Hepatocyte (in vitro differentiated cells): ENCODE measurements around the gene LRSAM1.

Experiments used
- EZH2 ChIP-seq: fragments of 200-600 bp; sonication (generic); IDR thresholded peaks from 2 replicates; pipeline ENCODE4 v1.6.1; 2016; ENCODE audit warnings: antibody characterized with exemption, mild to moderate bottlenecking, borderline replicate concordance
- EZH2phosphoT487 ChIP-seq: fragments of 200-600 bp; sonication (generic); IDR thresholded peaks from one replicate; pipeline ENCODE4 v1.6.1; 2018; ENCODE audit warnings: antibody characterized with exemption, mild to moderate bottlenecking, low read depth, moderate library complexity; ENCODE audit not compliant: unreplicated experiment, severe bottlenecking
- TF ChIP-seq, protein P1 (sequence below): fragments of 200-600 bp; sonication (generic); IDR thresholded peaks from 2 replicates; pipeline ENCODE4 v1.5.1; 2016; ENCODE audit warnings: antibody characterized with exemption, mild to moderate bottlenecking; ENCODE audit not compliant: poor library complexity

DNA sequence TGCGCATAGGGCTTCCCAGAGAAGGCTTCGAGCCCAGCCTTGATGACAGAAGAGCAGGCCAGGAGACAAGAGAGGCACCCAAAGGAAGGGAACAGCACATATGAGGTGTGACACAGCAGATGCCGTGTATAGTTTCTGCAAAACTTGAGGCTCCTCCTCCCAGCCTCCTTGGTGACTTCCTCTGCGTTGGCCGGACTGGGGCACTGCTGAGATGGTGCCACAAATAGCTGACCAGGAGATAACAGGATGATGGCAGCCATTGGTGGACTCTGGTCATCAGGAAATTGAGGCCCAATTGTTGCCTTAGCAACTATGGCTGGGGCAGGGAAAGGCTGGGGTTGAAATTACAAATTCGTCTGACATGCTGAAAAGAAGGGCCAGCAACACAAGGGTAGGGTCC lies 32.0 kb upstream of the LRSAM1 start:
- TF ChIP-seq, protein P1, sequence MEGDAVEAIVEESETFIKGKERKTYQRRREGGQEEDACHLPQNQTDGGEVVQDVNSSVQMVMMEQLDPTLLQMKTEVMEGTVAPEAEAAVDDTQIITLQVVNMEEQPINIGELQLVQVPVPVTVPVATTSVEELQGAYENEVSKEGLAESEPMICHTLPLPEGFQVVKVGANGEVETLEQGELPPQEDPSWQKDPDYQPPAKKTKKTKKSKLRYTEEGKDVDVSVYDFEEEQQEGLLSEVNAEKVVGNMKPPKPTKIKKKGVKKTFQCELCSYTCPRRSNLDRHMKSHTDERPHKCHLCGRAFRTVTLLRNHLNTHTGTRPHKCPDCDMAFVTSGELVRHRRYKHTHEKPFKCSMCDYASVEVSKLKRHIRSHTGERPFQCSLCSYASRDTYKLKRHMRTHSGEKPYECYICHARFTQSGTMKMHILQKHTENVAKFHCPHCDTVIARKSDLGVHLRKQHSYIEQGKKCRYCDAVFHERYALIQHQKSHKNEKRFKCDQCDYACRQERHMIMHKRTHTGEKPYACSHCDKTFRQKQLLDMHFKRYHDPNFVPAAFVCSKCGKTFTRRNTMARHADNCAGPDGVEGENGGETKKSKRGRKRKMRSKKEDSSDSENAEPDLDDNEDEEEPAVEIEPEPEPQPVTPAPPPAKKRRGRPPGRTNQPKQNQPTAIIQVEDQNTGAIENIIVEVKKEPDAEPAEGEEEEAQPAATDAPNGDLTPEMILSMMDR: no peak
- no peak for TF ChIP-seq EZH2
- no peak for TF ChIP-seq EZH2phosphoT487
